ENCODE results near the gene IL17REL.

DNA sequence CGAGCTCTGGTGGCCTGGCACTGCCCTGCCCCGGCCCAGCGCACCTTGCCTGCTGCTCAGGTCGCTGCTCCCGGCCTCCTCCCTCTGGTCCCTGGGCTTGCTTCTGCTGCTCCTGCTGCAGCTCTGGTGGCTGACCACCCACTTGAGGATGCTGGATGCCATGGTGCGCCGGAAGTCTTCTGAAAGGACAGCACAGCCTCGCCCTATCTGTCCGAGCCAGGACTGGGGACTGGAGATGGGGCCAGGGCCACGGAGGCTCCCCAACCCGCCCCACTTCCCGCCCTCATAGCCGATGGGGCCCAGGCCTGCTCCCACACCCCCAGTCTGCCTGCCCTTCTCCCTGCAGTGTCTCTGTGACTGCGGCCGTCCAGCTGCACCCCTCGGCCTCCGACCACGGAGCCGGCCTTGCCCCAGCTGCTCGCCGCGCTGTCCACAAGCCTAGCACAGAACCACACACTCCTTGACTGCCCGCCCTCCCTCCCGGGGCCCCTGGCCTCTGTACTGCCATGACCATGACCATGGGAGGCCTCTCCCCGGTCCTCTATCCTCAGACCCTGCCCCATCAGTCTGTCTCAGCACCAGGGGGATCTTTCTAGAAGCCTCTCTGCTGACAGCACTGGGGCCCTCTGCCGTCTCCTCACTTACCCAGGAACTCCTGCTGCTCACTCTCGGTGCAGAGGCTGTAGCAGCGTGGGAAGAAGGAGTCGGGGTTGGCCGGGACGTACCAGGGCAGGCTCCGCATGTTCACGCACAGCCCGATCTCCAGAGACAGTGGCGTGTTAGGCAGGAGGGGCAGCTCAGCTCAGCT lies 32.9 kb upstream of the IL17REL start:
- TF ChIP-seq POLR2AphosphoS5 (IDR thresholded peaks at IDR 0.05; ENCODE audit: insufficient read depth in 1 of 2, low read depth in 1 of 2), result no peak
- no peak for TF ChIP-seq CTCF (IDR thresholded peaks at IDR 0.05)
